GM12873 (cell line): ENCODE data around the gene FBXL5.

Source experiments
- TF ChIP-seq, protein P1 (sequence below): IDR thresholded peaks from 2 replicates; pipeline ENCODE4 v1.5.1; 2012; ENCODE audit warnings: low read depth, mild to moderate bottlenecking, moderate library complexity, low read length, control low read depth; ENCODE audit not compliant: insufficient read depth; ENCODE audit errors: missing control alignments

The FBXL5 gene

DNA sequence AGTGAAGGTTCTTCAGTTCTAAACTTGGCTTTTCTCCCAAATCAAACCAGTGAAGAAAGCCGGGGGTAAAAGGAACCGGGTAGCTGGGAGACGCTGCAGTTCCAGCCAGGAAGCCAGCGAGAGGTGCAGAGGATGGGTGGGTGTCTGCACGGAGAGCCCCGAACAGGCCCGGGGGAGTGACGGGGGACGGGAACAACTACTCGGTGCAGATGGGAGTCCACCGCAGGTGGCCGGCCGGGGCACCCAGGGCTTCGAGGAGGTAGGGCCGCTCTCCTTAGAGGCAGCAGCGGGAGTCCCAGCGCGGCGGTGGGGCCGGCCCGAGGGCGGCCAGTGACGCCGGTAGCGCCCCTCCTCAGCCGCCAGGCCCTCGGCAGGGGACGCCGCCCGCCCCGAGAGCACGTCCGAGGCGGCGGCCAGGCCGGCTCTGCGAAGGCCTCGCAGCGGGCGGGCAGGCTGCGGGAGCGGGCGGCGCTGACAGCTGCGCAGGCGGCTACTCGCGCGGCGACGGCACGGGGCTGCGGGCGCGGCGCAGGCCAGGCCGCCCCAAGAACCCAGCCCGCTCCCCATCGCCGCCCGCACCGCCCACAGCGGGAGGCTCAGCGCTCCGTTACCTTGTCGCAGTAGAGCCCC lies 449 bp downstream of the FBXL5 start:
- TF ChIP-seq, protein P1, sequence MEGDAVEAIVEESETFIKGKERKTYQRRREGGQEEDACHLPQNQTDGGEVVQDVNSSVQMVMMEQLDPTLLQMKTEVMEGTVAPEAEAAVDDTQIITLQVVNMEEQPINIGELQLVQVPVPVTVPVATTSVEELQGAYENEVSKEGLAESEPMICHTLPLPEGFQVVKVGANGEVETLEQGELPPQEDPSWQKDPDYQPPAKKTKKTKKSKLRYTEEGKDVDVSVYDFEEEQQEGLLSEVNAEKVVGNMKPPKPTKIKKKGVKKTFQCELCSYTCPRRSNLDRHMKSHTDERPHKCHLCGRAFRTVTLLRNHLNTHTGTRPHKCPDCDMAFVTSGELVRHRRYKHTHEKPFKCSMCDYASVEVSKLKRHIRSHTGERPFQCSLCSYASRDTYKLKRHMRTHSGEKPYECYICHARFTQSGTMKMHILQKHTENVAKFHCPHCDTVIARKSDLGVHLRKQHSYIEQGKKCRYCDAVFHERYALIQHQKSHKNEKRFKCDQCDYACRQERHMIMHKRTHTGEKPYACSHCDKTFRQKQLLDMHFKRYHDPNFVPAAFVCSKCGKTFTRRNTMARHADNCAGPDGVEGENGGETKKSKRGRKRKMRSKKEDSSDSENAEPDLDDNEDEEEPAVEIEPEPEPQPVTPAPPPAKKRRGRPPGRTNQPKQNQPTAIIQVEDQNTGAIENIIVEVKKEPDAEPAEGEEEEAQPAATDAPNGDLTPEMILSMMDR = no peak

DNA sequence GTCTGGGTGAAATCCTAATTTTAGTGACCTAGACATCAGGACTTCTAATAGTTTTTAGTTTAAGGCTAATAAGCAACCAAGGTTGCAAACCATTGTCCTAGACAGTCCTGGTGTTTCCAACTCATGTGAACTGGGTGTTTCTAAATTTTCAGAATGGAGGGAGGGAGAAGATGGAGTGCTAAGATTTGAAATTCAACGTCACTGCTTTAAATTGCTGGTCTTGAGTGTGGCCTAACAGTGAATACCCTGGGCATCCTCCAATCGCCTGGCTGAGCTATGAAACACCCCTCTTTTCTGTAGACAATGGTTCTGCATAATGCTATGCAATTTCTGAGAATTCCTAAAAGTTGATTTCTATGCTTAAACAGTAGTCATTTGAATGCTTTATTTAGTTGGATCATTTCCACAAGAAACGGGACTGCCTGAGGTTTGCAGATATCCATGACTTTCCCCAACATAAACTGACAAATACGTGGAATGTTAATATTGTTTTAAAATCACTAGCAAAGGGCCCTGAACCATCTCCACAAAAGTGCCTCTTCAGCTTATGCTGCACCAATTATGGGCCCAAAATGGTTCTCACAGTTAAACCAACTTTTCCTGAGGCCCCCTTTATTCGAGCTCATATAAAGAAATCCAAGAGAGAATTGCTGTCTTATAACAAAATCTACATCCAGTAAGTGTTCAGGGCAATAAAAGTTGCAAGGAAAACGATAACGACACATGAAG lies 1.1 kb downstream of the FBXL5 start:
- TF ChIP-seq, protein P1 = no peak

DNA sequence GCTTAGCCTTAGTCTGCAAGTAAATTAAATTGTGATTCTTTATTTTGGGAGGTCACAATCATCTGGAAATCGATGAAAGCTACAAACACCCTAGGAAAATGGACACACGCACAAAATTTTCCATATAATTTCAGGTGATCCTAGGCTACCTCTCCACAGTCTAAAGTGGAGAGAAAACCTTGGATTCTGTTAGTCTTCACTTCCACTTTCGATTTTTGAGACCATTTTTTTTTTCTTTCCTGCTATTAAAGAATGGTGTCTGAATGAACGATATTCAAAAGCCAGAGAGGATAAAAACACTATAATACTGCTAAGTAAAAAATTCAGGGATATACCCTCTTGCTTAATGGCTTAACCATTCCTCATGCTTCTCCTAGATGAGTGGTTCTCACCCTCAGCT lies 1.7 kb downstream of the FBXL5 start:
- TF ChIP-seq, protein P1 = no peak

DNA sequence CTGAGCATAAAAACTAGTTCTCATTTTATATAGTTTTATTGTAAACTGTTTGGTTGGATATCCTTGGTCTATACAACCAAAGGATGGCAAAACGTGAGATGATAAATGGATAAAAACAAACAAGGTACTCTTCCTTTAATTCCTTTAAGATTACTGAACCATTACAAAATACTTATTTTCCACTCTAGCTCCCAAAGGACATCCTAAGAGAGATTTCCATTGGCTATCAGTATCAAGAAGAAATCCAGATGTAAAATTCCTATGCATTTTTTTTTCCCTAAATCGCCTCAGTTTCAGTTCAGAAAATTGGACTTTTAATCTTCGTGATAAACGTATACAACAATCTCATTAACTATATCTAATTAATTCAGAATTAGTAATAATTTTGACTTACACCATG lies 2.3 kb downstream of the FBXL5 start:
- TF ChIP-seq, protein P1 = no peak

DNA sequence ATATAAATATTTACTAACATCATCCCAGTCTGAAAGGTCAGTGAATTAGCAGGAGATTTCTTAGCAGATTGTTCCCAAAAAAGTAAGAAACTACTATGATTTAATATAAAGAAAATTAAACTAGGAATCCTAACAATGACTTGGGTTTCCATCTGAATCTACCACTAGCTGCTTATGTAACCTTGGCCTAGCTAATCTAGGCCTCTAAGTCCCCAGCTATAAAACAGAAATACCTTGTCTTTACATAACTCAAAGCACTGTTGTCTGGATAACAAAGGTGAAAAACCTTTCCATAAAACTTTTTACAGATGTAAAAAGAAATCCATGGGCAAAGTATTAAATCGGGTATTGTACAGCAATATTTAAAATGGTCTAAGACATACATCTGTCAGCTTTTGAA lies 3.0 kb downstream of the FBXL5 start:
- TF ChIP-seq, protein P1 = no peak

DNA sequence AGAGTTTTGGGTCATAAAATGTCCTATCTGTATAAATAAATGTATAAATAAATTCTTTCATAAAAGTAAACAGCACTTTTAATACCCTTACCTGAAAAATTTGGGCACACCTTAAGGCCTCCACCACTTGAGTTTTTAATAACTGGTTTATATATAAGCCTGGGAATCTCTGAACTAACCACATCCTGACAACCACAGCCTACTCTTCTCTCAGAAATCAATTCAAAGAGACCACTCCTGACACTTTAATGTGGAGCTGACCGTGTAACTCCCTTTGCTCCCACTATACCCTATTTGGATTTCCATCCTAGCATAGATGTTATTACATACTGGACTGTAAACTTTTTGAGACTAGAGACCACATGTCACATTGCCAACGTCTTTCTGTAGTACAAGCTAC lies 3.5 kb downstream of the FBXL5 start:
- TF ChIP-seq, protein P1 = no peak

DNA sequence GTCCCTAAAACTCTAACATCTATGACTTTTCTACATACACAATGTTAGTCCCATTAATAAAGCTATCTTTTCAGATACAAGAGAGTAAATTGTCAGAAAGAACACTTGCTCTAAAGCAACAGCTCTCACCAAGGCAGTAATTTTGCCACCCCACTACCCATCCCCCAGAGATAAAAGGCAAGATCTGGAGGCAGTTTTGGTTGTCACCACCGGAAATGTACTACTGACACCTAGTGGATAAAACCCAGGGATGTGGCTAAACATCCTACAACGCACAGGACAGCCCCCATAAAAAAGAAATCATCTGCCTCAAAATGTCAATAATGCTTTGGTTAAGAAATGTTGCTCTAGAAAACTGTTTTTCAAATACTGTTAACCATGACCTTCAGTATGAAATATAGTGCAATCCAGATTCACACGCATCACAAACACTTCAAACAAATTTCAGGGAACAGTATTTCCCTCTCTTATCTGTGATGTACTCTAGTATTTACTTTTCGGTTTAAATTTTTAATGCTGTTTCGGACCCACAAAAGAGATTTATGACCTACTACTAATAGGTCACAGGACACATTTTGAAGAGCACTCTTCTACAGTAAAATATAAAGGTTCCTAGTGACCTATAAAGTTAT lies 5.1 kb downstream of the FBXL5 start:
- TF ChIP-seq, protein P1 = peak; percentile 73
